Suprapubic skin (tissue), 4 donors: Measurements from ENCODE around the gene CCDC178.

Source experiments
- EP300 ChIP-seq: sonication (generic); formaldehyde crosslinking; IDR thresholded peaks from one replicate; pipeline ENCODE4 v1.6.1; 2017; ENCODE audit warnings: antibody characterized with exemption
- POLR2A ChIP-seq, 2 donors: fragments of 450-650 bp; IDR thresholded peaks; one replicate each; pipeline ENCODE4 v1.6.1; 2017; ENCODE audit warnings: antibody characterized with exemption in 2 of 2, mild to moderate bottlenecking in 2 of 2, moderate library complexity in 2 of 2
- POLR2AphosphoS5 ChIP-seq, 3 donors: sonication (generic); formaldehyde crosslinking; IDR thresholded peaks; one replicate each; pipeline ENCODE4 v1.6.1; 2017; ENCODE audit warnings: antibody characterized with exemption in 3 of 3
- TF ChIP-seq, protein P1 (sequence below), 2 donors: fragments of 200-600 bp in 1 of 2; fragments of 450-650 bp in 1 of 2; sonication (generic) in 1 of 2; IDR thresholded peaks; one replicate each; pipeline ENCODE4 v1.5.1; 2016 to 2019; ENCODE audit warnings: antibody characterized with exemption in 2 of 2, mild to moderate bottlenecking in 1 of 2, moderate library complexity in 1 of 2

- TF ChIP-seq, protein P1, sequence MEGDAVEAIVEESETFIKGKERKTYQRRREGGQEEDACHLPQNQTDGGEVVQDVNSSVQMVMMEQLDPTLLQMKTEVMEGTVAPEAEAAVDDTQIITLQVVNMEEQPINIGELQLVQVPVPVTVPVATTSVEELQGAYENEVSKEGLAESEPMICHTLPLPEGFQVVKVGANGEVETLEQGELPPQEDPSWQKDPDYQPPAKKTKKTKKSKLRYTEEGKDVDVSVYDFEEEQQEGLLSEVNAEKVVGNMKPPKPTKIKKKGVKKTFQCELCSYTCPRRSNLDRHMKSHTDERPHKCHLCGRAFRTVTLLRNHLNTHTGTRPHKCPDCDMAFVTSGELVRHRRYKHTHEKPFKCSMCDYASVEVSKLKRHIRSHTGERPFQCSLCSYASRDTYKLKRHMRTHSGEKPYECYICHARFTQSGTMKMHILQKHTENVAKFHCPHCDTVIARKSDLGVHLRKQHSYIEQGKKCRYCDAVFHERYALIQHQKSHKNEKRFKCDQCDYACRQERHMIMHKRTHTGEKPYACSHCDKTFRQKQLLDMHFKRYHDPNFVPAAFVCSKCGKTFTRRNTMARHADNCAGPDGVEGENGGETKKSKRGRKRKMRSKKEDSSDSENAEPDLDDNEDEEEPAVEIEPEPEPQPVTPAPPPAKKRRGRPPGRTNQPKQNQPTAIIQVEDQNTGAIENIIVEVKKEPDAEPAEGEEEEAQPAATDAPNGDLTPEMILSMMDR (IDR thresholded peaks at IDR 0.05): no peak
- TF ChIP-seq POLR2AphosphoS5 (IDR thresholded peaks at IDR 0.05) (no peak), EP300 (no peak), POLR2A (IDR thresholded peaks at IDR 0.05) (no peak)
Measured at GRCh38 chr18:33161131-33161530, 279.4 kb downstream of the CCDC178 start.
